GM21786 (cell line): ENCODE results near the gene GSG1L2.

Experiments used
- ATAC-seq: cut with Tn5 transposase; IDR thresholded peaks from one replicate; pipeline ENCODE4 v1.9.1; 2021; ENCODE audit not compliant: unreplicated experiment

GSG1L2 gene

GRCh38 chr17:9825641-9826150 is 3.8 kb upstream of the GSG1L2 start, which contains the start of gene GLP2R:
GLP2R (plus strand) TSS chr17:9825924; CDS start chr17:9826064, 140 bp downstream.
- ATAC-seq, result no peak

GRCh38 chr17:9824797-9825338 is 3.0 kb upstream of the GSG1L2 start:
- ATAC-seq, result no peak

GRCh38 chr17:9824094-9824493 is 2.2 kb upstream of the GSG1L2 start:
- no peak for ATAC-seq

- ATAC-seq, result no peak
These were observed 1.4 kb downstream of the GSG1L2 start for GRCh38 chr17:9820448-9820847.

GRCh38 chr17:9818760-9819159 is 3.1 kb downstream of the GSG1L2 start:
- ATAC-seq, result no peak

- no peak for ATAC-seq
These were observed 4.8 kb downstream of the GSG1L2 start for GRCh38 chr17:9817086-9817485.

- no peak for ATAC-seq
These were observed 5.4 kb downstream of the GSG1L2 start for GRCh38 chr17:9816472-9816871.

GRCh38 chr17:9814337-9814945 is 7.4 kb downstream of the GSG1L2 start:
- ATAC-seq, result no peak

GRCh38 chr17:9813166-9813565 is 8.7 kb downstream of the GSG1L2 start:
- no peak for ATAC-seq

GRCh38 chr17:9811537-9811936 is 10.3 kb downstream of the GSG1L2 start:
- no peak for ATAC-seq

- ATAC-seq, result no peak
These were observed 10.8 kb downstream of the GSG1L2 start for GRCh38 chr17:9811086-9811485.

GRCh38 chr17:9810100-9810949 is 11.6 kb downstream of the GSG1L2 start:
- no peak for ATAC-seq

- no peak for ATAC-seq
These were observed 12.5 kb downstream of the GSG1L2 start for GRCh38 chr17:9809409-9809808.

- no peak for ATAC-seq
These were observed 15.2 kb downstream of the GSG1L2 start for GRCh38 chr17:9806699-9807098.

- no peak for ATAC-seq
These were observed 16.1 kb downstream of the GSG1L2 start for GRCh38 chr17:9805769-9806168.

- no peak for ATAC-seq
These were observed 19.2 kb downstream of the GSG1L2 start for GRCh38 chr17:9802697-9803096.

GRCh38 chr17:9802294-9802693 is 19.6 kb downstream of the GSG1L2 start:
- no peak for ATAC-seq

- ATAC-seq, result no peak
These were observed 20.4 kb downstream of the GSG1L2 start for GRCh38 chr17:9801505-9801904.

- no peak for ATAC-seq
These were observed 23.2 kb downstream of the GSG1L2 start for GRCh38 chr17:9798724-9799123.

GRCh38 chr17:9798008-9798407 is 23.9 kb downstream of the GSG1L2 start:
- no peak for ATAC-seq

- no peak for ATAC-seq
These were observed 29.6 kb downstream of the GSG1L2 start for GRCh38 chr17:9792181-9792840.
